IPS-20b (cell line): ENCODE data around the gene JDP2.

Experiments
- H3K27ac ChIP-seq: one replicate; pipeline ENCODE4 v1.5.1; 2013; ENCODE audit warnings: low read length
- H3K27me3 ChIP-seq: 2 replicates; pipeline ENCODE4 v1.6.1; 2013; ENCODE audit warnings: mild to moderate bottlenecking, low read length, inconsistent platforms; ENCODE audit not compliant: insufficient read depth
- H3K36me3 ChIP-seq: 2 replicates; pipeline ENCODE4 v1.6.1; 2013; ENCODE audit warnings: low read depth, mild to moderate bottlenecking, inconsistent platforms, low read length, moderate library complexity; ENCODE audit not compliant: insufficient read depth
- H3K4me1 ChIP-seq: 2 replicates; pipeline ENCODE4 v1.6.1; 2013; ENCODE audit warnings: mild to moderate bottlenecking, control low read depth, inconsistent platforms, low read length, moderate library complexity; ENCODE audit not compliant: insufficient read depth
- H3K4me3 ChIP-seq: 2 replicates; pipeline ENCODE4 v1.5.1; 2013; ENCODE audit warnings: mild to moderate bottlenecking, low read length, inconsistent platforms
- H3K9ac ChIP-seq: 2 replicates; pipeline ENCODE4 v1.6.1; 2013; ENCODE audit warnings: low read depth, mild to moderate bottlenecking, inconsistent platforms, low read length, moderate library complexity
- H3K9me3 ChIP-seq: 2 replicates; pipeline ENCODE4 v1.6.1; 2013; ENCODE audit warnings: mild to moderate bottlenecking, low read depth, low read length, inconsistent platforms; ENCODE audit not compliant: insufficient read depth

The JDP2 gene

DNA sequence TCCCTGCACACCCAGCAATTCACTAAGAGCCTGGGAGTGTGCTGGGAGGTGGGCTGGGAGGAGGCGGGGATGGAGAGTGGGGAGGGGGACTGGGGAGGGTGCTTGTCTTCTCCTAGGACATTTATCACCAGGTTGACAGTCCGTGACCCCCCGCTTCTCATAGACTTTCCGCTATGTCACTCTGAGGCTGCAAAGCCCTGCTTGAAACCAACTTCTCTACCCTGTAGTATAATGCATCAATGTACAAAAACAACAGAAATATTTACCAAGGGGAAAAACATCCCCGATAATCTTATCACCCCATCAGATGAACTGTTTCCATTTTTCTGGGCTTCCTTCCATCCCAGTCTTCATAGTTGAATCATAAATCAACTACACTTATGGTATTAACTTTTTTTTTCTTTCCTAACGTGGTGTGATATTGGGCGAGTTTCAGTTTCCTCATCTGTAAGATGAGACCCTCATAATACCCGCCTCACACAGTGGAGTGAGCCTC lies 65.8 kb downstream of the JDP2 start:
- Histone ChIP-seq H3K4me3 (no peak overlapping the region), H3K27me3 (no peaks in the 10 kb centered on the region), H3K27ac (no peak overlapping the region), H3K9me3 (no peaks in the 10 kb centered on the region), H3K4me1 (no peaks in the 10 kb centered on the region), H3K9ac (no peak overlapping the region), H3K36me3 (no peaks in the 10 kb centered on the region)

DNA sequence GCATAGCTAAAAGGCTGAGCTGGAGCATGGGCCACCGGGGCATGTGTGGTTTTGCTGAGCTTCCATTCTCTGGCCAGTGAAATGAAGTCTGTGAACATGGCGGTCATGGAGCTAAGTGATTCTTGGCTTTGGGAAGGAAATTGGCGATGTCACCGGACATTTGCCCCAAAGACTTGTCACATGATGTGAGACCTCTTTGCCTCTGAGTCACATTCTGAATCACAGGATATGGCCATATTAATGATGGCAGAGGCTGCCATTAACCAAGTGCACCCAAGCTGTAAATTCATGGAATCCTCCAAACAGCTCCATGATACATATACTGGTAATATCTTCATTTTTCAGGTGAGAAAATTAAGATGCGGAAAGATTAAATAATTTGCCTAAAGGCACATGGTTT lies 67.1 kb downstream of the JDP2 start:
- Histone ChIP-seq H3K36me3 (no peaks in the 10 kb centered on the region), H3K4me1 (no peaks in the 10 kb centered on the region), H3K9ac (no peak overlapping the region), H3K27ac (no peak overlapping the region), H3K9me3 (no peaks in the 10 kb centered on the region), H3K4me3 (no peak overlapping the region), H3K27me3 (no peaks in the 10 kb centered on the region)

DNA sequence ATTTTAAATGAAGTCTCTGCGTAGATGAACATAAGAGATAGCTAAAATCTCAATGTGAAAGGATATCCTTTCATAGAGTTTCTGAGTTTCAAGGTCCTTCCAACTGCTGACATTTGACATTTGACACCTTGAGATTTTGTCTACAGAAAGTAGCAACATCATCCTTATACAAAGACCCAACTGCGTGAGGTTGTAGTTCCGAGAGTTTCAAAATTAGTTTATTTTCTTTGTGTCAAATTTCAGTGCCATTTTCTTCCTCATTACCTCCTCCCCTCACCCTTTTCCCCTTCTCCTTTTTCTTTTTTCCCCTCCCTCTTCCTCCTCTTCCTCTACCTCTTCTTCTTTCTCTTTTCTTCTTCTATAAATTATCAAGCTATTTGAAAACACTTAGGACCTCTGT lies 67.6 kb downstream of the JDP2 start:
- Histone ChIP-seq H3K4me3 (no peak overlapping the region), H3K9me3 (no peaks in the 10 kb centered on the region), H3K4me1 (no peaks in the 10 kb centered on the region), H3K36me3 (no peaks in the 10 kb centered on the region), H3K9ac (no peak overlapping the region), H3K27ac (no peak overlapping the region), H3K27me3 (no peaks in the 10 kb centered on the region)

DNA sequence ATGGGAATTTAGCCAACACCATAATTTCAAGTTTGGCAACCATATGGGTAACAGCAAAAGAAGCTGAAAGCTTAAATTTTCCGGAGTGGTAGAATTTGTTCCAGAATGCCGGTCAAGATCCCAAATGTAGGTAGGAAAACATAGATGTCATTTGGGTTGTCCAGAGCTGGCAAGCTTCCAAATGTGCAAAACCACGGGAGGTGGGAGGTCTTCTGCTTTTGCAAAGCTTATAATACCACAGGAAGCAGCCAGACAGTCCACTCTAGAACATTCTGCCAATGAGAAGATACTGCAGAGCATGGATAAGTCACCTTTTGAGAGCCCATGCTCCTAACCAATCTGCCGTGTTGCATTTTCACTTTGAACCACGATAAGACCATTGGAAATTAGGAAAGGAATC lies 68.1 kb downstream of the JDP2 start:
- Histone ChIP-seq H3K9ac (no peak overlapping the region), H3K4me3 (no peak overlapping the region), H3K27ac (no peak overlapping the region), H3K9me3 (no peaks in the 10 kb centered on the region), H3K27me3 (no peaks in the 10 kb centered on the region), H3K4me1 (no peaks in the 10 kb centered on the region), H3K36me3 (no peaks in the 10 kb centered on the region)

DNA sequence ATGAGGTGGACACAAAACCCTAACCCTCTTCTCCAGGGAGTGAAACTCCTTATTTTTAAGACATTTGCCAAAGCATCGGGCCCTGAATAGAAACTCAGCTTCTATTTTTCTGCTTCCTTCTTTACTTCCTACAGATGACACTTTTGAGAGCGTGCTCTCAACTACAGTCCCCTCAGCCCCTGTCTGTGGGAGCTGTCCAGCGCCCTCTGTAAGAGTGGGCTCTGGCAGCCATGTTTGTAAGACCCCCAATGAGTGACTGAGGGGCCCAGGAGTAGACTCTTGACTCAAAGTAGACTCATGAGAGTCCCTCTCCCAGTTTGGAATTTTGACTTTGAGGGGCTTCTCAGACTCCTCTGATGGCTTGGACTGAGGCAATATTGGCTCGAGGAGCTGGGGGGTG lies 68.9 kb downstream of the JDP2 start:
- no peaks in the 10 kb centered on the region for H3K4me1 ChIP-seq
- no peaks in the 10 kb centered on the region for H3K27me3 ChIP-seq
- H3K27ac ChIP-seq = no peak overlapping the region
- no peak overlapping the region for H3K4me3 ChIP-seq
- H3K9me3 ChIP-seq = no peaks in the 10 kb centered on the region
- H3K36me3 ChIP-seq = no peaks in the 10 kb centered on the region
- no peak overlapping the region for H3K9ac ChIP-seq

DNA sequence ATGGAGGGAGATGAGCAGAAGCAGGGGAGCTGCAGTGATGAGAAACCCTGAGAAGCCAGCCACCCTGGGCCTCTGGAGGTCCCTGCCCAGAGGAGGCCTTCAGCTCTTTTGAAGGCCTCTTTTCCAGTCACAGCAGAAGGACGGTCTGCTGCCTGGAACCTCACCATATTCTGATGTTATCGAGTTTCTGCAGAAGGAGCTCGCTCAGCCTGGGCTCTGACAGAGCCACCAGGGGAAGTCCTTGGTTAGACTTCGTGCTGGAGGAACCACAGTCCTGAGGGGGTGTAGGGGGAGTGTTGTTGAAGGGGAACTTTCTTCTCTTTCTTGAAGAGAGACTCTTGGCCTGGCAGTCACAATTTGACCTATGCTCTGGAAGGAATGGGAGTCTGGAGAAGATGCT lies 69.4 kb downstream of the JDP2 start:
- Histone ChIP-seq H3K36me3 (no peaks in the 10 kb centered on the region), H3K4me3 (no peak overlapping the region), H3K9ac (no peak overlapping the region), H3K27me3 (no peaks in the 10 kb centered on the region), H3K9me3 (no peaks in the 10 kb centered on the region), H3K27ac (no peak overlapping the region), H3K4me1 (no peaks in the 10 kb centered on the region)

DNA sequence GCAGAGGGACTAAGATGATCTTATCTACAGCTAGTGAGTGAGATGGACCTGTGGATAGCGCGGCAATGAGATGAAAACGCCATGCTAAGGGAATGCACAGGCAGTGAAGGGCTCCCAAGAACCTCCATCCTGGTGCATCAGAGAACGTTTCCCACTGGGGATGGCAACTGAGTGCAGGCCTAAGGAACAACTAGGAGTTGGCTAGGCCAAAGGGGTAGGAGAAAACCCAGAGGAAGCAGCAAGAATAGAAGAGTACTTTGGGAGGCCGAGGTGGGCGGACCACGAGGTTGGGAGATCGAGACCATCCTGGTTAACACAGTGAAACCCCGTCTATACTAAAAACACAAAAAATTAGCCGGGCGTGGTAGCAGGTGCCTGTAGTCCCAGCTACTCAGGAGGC lies 69.9 kb downstream of the JDP2 start:
- Histone ChIP-seq H3K4me3 (no peak overlapping the region), H3K9ac (no peak overlapping the region), H3K4me1 (no peaks in the 10 kb centered on the region), H3K27me3 (no peaks in the 10 kb centered on the region), H3K27ac (no peak overlapping the region), H3K36me3 (no peaks in the 10 kb centered on the region), H3K9me3 (no peaks in the 10 kb centered on the region)

DNA sequence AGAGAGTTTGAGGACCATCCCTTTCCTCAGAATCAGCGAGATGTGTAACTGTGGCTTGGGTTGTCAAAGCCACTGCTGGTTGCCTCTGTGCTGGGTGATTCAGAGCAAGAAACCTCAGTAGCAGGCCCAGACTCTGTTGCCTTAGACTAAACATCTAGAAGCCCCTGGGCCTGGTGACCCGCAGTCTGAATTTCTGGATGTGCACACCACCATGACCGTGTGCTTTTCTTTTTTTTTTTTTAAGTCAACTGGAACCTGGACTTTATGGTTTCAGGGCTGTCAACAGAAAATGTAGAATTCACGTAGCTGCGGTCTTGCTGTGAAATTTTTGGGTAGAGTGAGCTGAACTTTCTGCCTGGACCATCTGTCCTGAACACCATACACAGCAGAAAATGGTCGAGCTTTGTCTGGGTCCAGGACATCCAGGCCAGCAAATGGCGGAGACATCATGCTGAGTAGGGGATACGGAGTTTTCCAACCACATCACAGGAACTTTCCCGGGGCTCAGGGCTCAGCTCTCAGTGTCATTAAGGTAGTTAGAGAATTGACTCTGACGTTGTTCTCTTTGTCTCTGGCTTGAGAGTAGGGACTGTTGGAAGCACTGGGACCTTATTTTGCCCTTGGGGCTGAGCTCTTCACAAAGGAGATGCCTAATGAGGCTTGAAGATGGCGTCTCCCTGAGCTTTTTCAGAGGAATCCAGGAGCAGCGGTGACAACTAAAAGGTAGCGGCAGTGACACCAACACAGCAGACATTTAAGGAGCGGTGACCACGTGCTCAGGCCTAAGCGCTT lies 71.5 kb downstream of the JDP2 start:
- Histone ChIP-seq H3K36me3 (no peaks in the 10 kb centered on the region), H3K9me3 (no peaks in the 10 kb centered on the region), H3K4me3 (no peak overlapping the region), H3K4me1 (no peaks in the 10 kb centered on the region), H3K9ac (no peak overlapping the region), H3K27me3 (no peaks in the 10 kb centered on the region), H3K27ac (no peak overlapping the region)

DNA sequence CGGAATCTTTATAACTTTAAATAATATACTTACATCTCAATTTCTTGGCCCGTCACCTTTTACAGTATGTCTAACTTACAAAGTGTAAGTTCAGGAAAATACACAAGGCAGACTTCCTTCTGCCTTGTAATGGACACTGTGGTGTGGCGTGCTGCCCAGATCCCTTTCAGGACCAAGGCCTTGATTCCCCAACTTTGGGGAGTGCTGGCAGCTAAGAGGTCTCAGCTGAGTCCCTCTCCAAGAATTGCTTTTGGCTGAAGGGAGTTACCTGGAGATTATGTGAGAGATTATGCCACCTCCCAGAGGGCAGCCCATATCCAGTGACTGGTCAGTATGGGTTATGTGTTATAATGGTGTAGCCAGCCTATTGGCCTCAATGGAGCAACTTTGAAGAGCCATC lies 73.3 kb downstream of the JDP2 start:
- H3K36me3 ChIP-seq = no peaks in the 10 kb centered on the region
- no peak overlapping the region for H3K4me3 ChIP-seq
- no peak overlapping the region for H3K9ac ChIP-seq
- no peaks in the 10 kb centered on the region for H3K9me3 ChIP-seq
- no peak overlapping the region for H3K27ac ChIP-seq
- H3K27me3 ChIP-seq = no peaks in the 10 kb centered on the region
- no peaks in the 10 kb centered on the region for H3K4me1 ChIP-seq

DNA sequence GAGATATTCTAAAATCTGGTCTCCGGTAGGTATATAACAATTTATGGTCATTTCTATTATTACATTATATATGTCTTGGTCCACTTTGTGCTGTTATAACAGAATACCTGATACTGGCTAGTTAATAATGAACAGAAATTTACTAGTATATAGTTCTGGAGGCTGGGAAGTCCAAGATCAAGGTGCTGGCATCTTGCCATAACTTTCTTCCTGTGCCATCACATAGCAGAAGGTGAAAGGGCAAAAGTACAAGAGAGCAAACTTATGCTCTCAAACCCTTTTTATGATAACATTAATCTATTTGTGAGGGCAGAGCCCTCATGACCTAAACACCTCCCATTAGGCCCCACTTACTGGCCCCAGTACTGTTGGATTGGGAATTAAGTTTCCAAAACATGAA lies 76.6 kb downstream of the JDP2 start:
- Histone ChIP-seq H3K36me3 (no peaks in the 10 kb centered on the region), H3K27me3 (no peaks in the 10 kb centered on the region), H3K9me3 (peaks cover 7% of the 10 kb centered on the region; the same call in 1 of the 2 replicates), H3K27ac (no peak overlapping the region), H3K4me3 (no peak overlapping the region), H3K4me1 (no peaks in the 10 kb centered on the region), H3K9ac (no peak overlapping the region)

DNA sequence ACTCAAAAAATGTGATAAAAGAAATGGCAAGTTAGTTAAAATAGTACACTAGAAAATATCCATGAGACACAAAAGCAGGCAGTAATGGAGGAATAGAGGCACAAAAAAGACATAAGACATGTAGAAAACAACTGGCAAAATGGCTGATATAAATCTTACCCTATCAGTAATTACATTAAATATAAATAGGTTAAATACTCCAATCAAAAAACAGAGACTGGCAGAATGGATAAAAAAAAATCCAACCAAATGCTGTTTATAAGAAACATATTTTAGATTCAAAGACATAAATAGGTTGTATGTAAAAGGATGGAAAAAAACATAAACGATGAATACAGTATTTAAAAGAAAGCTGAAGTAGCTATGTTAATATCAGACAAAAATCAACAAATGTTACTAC lies 79.1 kb downstream of the JDP2 start:
- Histone ChIP-seq H3K36me3 (no peaks in the 10 kb centered on the region), H3K4me3 (no peak overlapping the region), H3K9ac (no peak overlapping the region), H3K4me1 (no peaks in the 10 kb centered on the region), H3K27me3 (no peaks in the 10 kb centered on the region), H3K9me3 (peaks cover 7% of the 10 kb centered on the region; the same call in 1 of the 2 replicates), H3K27ac (no peak overlapping the region)

DNA sequence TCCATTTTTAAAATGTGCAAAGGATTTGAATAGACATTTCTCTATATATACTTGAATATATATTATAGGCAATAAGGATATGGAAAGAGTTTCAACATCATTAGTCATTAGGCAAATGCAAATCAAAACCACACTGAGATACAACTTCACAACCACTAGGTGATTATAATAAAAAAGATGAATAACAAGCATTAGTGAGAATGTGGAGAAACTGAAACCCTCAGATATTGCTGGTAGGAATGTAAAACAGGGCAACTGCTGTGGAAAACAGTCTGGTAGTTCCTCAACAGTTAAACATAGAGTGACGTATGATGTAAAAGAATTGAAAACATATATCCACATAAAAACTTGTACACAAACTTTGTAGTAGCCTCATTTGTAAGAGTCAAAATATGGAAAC lies 82.7 kb downstream of the JDP2 start:
- no peaks in the 10 kb centered on the region for H3K36me3 ChIP-seq
- H3K9me3 ChIP-seq = peaks cover 7% of the 10 kb centered on the region; the same call in 1 of the 2 replicates
- no peak overlapping the region for H3K4me3 ChIP-seq
- H3K9ac ChIP-seq = no peak overlapping the region
- no peak overlapping the region for H3K27ac ChIP-seq
- no peaks in the 10 kb centered on the region for H3K27me3 ChIP-seq
- no peaks in the 10 kb centered on the region for H3K4me1 ChIP-seq
